Kasumi-1 (cell line): ENCODE data around the gene PYCR2.
"Not testable (repeated sequence)": the region's sequence is repeated elsewhere in the genome, so short reads cannot be mapped to it uniquely, and the experiment has no call there.

Experiments used
- DNase-seq, 2 experiments: peaks; one replicate each; lab custom pipeline; 2025; lab: John Stamatoyannopoulos, UW

Gene PYCR2

GRCh38 chr1:225890346-225891228, 33.5 kb downstream of the PYCR2 start:
- DNase-seq, result no peak

- no peak for DNase-seq
Observed at GRCh38 chr1:225889743-225890142, 34.3 kb downstream of the PYCR2 start.

- no peak for DNase-seq
Observed at GRCh38 chr1:225888898-225889601, 35.0 kb downstream of the PYCR2 start, which contains the start of gene LEFTY1. TSS of gene LEFTY1 (minus strand) at chr1:225889146. CDS start at chr1:225889066, 80 bp downstream.

- DNase-seq, result no peak
Observed at GRCh38 chr1:225888289-225888897, 35.7 kb downstream of the PYCR2 start.

- not testable (repeated sequence) for DNase-seq
Observed at GRCh38 chr1:225887554-225888288, 36.3 kb downstream of the PYCR2 start.

- DNase-seq, result no peak
Observed at GRCh38 chr1:225887030-225887314, 37.1 kb downstream of the PYCR2 start.

- no peak for DNase-seq
Observed at GRCh38 chr1:225886159-225887029, 37.7 kb downstream of the PYCR2 start.

GRCh38 chr1:225885336-225885735, 38.7 kb downstream of the PYCR2 start:
- DNase-seq, result no peak

GRCh38 chr1:225883616-225884265, 40.3 kb downstream of the PYCR2 start:
- no peak for DNase-seq

GRCh38 chr1:225882694-225883615, 41.1 kb downstream of the PYCR2 start:
- peak; percentile 44 to 52 for DNase-seq

- peak; percentile 81 to 88 for DNase-seq
Observed at GRCh38 chr1:225881959-225882693, 41.9 kb downstream of the PYCR2 start, which contains the start of gene TMEM63A. TSS of gene TMEM63A (minus strand) at chr1:225882380. CDS start at chr1:225877580, 4,800 bp downstream.

GRCh38 chr1:225881081-225881958, 42.7 kb downstream of the PYCR2 start:
- no peak for DNase-seq

GRCh38 chr1:225880636-225881035, 43.4 kb downstream of the PYCR2 start:
- no peak for DNase-seq

GRCh38 chr1:225880222-225880588, 43.8 kb downstream of the PYCR2 start:
- DNase-seq, result no peak

- peak in 1 of 2 experiments; percentile 10 for DNase-seq
Observed at GRCh38 chr1:225879521-225880221, 44.4 kb downstream of the PYCR2 start.

- no peak for DNase-seq
Observed at GRCh38 chr1:225878282-225878681, 45.8 kb downstream of the PYCR2 start.

- peak; percentile 46 to 48 for DNase-seq
Observed at GRCh38 chr1:225877580-225877979, 46.5 kb downstream of the PYCR2 start.
